Osteocyte (in vitro differentiated cells): ENCODE measurements around the gene OTOL1. TPM values are rescaled to one million over a fixed set of nuclear protein-coding genes. Genes with fewer than 3 reads are reported as not detected.

Source experiments
- DNase-seq: peaks from one replicate; pipeline ENCODE4 v3.0.0; 2021; ENCODE audit warnings: mixed read lengths; ENCODE audit not compliant: unreplicated experiment; ENCODE audit errors: extremely low spot score
- H3K27ac Mint-ChIP-seq: one replicate; pipeline ENCODE4 v1.8.0; 2021; ENCODE audit warnings: mild to moderate bottlenecking, mixed read lengths; ENCODE audit not compliant: unreplicated experiment
- H3K27me3 Mint-ChIP-seq: one replicate; pipeline ENCODE4 v1.8.0; 2021; ENCODE audit warnings: mixed read lengths; ENCODE audit not compliant: unreplicated experiment
- H3K36me3 Mint-ChIP-seq: one replicate; pipeline ENCODE4 v1.8.0; 2021; ENCODE audit warnings: mixed read lengths; ENCODE audit not compliant: unreplicated experiment
- H3K4me1 Mint-ChIP-seq: one replicate; pipeline ENCODE4 v1.8.0; 2021; ENCODE audit warnings: mixed read lengths; ENCODE audit not compliant: unreplicated experiment
- H3K4me3 Mint-ChIP-seq: one replicate; pipeline ENCODE4 v1.8.0; 2021; ENCODE audit warnings: mild to moderate bottlenecking, moderate library complexity, mixed read lengths; ENCODE audit not compliant: unreplicated experiment
- H3K9me3 Mint-ChIP-seq: one replicate; pipeline ENCODE4 v1.8.0; 2021; ENCODE audit warnings: mixed read lengths; ENCODE audit not compliant: unreplicated experiment
- CTCF ChIP-seq: fragments of 200-600 bp; sonication (generic); IDR thresholded peaks from 2 replicates; pipeline ENCODE4 v1.5.0; 2021; ENCODE audit warnings: antibody characterized with exemption, mild to moderate bottlenecking, moderate library complexity
- total RNA-seq: library from RNA; stranded (reverse); gene quantifications from 2 replicates; pipeline ENCODE4 v1.2.1, GENCODE V29; 2021

The OTOL1 gene
- total RNA-seq, 1 donor from 2014 or later: not detected

GRCh38 chr3:161462138-161462537 is 34.5 kb upstream of the OTOL1 start:
- Mint-ChIP-seq H3K36me3 (no peaks in the 10 kb centered on the region), H3K9me3 (peaks cover 8% of the 10 kb centered on the region), H3K27me3 (no peaks in the 10 kb centered on the region), H3K4me3 (no peak overlapping the region), H3K27ac (no peak overlapping the region), H3K4me1 (no peaks in the 10 kb centered on the region)
- no peak for TF ChIP-seq CTCF
- DNase-seq: no peak

GRCh38 chr3:161471211-161471610 is 25.4 kb upstream of the OTOL1 start:
- no peak for DNase-seq
- peaks cover 5% of the 10 kb centered on the region for H3K27me3 Mint-ChIP-seq
- H3K9me3 Mint-ChIP-seq: no peaks in the 10 kb centered on the region
- no peaks in the 10 kb centered on the region for H3K36me3 Mint-ChIP-seq
- H3K27ac Mint-ChIP-seq: no peak overlapping the region
- H3K4me1 Mint-ChIP-seq: no peaks in the 10 kb centered on the region
- TF ChIP-seq CTCF: no peak
- H3K4me3 Mint-ChIP-seq: no peak overlapping the region

GRCh38 chr3:161474139-161474538 is 22.5 kb upstream of the OTOL1 start:
- H3K36me3 Mint-ChIP-seq: no peaks in the 10 kb centered on the region
- DNase-seq: no peak
- H3K4me3 Mint-ChIP-seq: no peak overlapping the region
- H3K4me1 Mint-ChIP-seq: no peaks in the 10 kb centered on the region
- H3K9me3 Mint-ChIP-seq: no peaks in the 10 kb centered on the region
- peaks cover 5% of the 10 kb centered on the region for H3K27me3 Mint-ChIP-seq
- no peak for TF ChIP-seq CTCF
- H3K27ac Mint-ChIP-seq: no peak overlapping the region

- no peaks in the 10 kb centered on the region for H3K9me3 Mint-ChIP-seq
- no peak overlapping the region for H3K27ac Mint-ChIP-seq
- DNase-seq: no peak
- no peak overlapping the region for H3K4me3 Mint-ChIP-seq
- H3K27me3 Mint-ChIP-seq: peaks cover 5% of the 10 kb centered on the region
- H3K4me1 Mint-ChIP-seq: no peaks in the 10 kb centered on the region
- TF ChIP-seq CTCF: no peak
- H3K36me3 Mint-ChIP-seq: no peaks in the 10 kb centered on the region
These were observed 21.9 kb upstream of the OTOL1 start for GRCh38 chr3:161474741-161475140.

GRCh38 chr3:161475206-161475605 is 21.4 kb upstream of the OTOL1 start:
- Mint-ChIP-seq H3K9me3 (no peaks in the 10 kb centered on the region), H3K4me1 (no peaks in the 10 kb centered on the region), H3K27ac (no peak overlapping the region), H3K36me3 (no peaks in the 10 kb centered on the region), H3K4me3 (no peak overlapping the region), H3K27me3 (peaks cover 5% of the 10 kb centered on the region)
- no peak for TF ChIP-seq CTCF
- DNase-seq: no peak
